ENCODE data around the gene JARID2. TPM values are rescaled to one million over a fixed set of nuclear protein-coding genes. Genes with fewer than 3 reads are reported as not detected.

The JARID2 gene
- total and polyA plus RNA-seq, 10 of the 15 experiments (the other 5 are each of a cell fraction or from before 2014, with no cell fraction given) = 4.2 to 21.6 (median 11.7) TPM

GRCh38 chr6:15420959-15421438 is 175.1 kb downstream of the JARID2 start (continued):
- TF ChIP-seq ZNF687 (IDR thresholded peaks at IDR 0.05) (peak; percentile 66; the same call in 1 of the 2 replicates), SIN3A (IDR thresholded peaks at IDR 0.05; ENCODE audit: low read depth, low read length) (no peak), EP300 (IDR thresholded peaks at IDR 0.05; ENCODE audit: borderline replicate concordance in 1 of 2, control insufficient read depth in 1 of 2, low read depth in 2 of 2, low read length in 2 of 2) (0 out of 4 replicates have a peak, but pooled peaks of 1 of the 2 experiments have one; percentile 9), GABPA (IDR thresholded peaks at IDR 0.05; ENCODE audit: low read depth) (no peak), POLR2AphosphoS5 (IDR thresholded peaks at IDR 0.05; ENCODE audit: low read length) (peak; percentile 33; the same call in 1 of the 2 replicates), PAX8 (IDR thresholded peaks at IDR 0.05) (no peak), TAF1 (IDR thresholded peaks at IDR 0.05; ENCODE audit: borderline replicate concordance, low read depth, low read length) (no peak), PML (IDR thresholded peaks at IDR 0.05; ENCODE audit: low read length) (0 out of 2 replicates have a peak, but pooled peaks have one; percentile 35), DPF2 (IDR thresholded peaks at IDR 0.05) (0 out of 2 replicates have a peak, but pooled peaks have one; percentile 31), MXI1 (IDR thresholded peaks at IDR 0.05; ENCODE audit: low read depth, low read length) (0 out of 2 replicates have a peak, but pooled peaks have one; percentile 26), IKZF1 (conservative IDR thresholded peaks at IDR 0.05) (0 out of 2 replicates have a peak, but pooled peaks have one; percentile 24), HSF1 (IDR thresholded peaks at IDR 0.05; ENCODE audit: low read depth, low read length) (no peak), SMARCA5 (IDR thresholded peaks at IDR 0.05) (peak; percentile 49; the same call in 1 of the 2 replicates), ZNF384 (IDR thresholded peaks at IDR 0.05; ENCODE audit: borderline replicate concordance, low read depth, low read length) (peak; percentile 87; the same call in 1 of the 2 replicates), EZH2 (IDR thresholded peaks at IDR 0.05; ENCODE audit: borderline replicate concordance, control insufficient read depth, low read depth, low read length) (no peak), ZNF24 (IDR thresholded peaks at IDR 0.05) (no peak)
- TF ChIP-seq, protein P1, sequence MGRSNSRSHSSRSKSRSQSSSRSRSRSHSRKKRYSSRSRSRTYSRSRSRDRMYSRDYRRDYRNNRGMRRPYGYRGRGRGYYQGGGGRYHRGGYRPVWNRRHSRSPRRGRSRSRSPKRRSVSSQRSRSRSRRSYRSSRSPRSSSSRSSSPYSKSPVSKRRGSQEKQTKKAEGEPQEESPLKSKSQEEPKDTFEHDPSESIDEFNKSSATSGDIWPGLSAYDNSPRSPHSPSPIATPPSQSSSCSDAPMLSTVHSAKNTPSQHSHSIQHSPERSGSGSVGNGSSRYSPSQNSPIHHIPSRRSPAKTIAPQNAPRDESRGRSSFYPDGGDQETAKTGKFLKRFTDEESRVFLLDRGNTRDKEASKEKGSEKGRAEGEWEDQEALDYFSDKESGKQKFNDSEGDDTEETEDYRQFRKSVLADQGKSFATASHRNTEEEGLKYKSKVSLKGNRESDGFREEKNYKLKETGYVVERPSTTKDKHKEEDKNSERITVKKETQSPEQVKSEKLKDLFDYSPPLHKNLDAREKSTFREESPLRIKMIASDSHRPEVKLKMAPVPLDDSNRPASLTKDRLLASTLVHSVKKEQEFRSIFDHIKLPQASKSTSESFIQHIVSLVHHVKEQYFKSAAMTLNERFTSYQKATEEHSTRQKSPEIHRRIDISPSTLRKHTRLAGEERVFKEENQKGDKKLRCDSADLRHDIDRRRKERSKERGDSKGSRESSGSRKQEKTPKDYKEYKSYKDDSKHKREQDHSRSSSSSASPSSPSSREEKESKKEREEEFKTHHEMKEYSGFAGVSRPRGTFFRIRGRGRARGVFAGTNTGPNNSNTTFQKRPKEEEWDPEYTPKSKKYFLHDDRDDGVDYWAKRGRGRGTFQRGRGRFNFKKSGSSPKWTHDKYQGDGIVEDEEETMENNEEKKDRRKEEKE (IDR thresholded peaks at IDR 0.05) = no peak
- TF ChIP-seq, protein P2, sequence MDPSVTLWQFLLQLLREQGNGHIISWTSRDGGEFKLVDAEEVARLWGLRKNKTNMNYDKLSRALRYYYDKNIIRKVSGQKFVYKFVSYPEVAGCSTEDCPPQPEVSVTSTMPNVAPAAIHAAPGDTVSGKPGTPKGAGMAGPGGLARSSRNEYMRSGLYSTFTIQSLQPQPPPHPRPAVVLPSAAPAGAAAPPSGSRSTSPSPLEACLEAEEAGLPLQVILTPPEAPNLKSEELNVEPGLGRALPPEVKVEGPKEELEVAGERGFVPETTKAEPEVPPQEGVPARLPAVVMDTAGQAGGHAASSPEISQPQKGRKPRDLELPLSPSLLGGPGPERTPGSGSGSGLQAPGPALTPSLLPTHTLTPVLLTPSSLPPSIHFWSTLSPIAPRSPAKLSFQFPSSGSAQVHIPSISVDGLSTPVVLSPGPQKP (IDR thresholded peaks at IDR 0.05; ENCODE audit: low read depth, low read length) = no peak
